ENCODE measurements around the gene NSMF. TPM values are rescaled to one million over a fixed set of nuclear protein-coding genes. Genes with fewer than 3 reads are reported as not detected.

Gene NSMF
- total RNA-seq, 1 donor: 29.6 TPM

- no peak overlapping the region for H3K4me3 ChIP-seq (ENCODE audit: low read depth, low read length)
- DNase-seq (ENCODE audit: low read depth): no peak
- TF ChIP-seq CTCF (IDR thresholded peaks at IDR 0.05; ENCODE audit: insufficient read depth, low read length): no peak
Observed at GRCh38 chr9:137427454-137428310, 31.5 kb downstream of the NSMF start.

GRCh38 chr9:137426018-137426681 lies 33.0 kb downstream of the NSMF start:
- DNase-seq (ENCODE audit: low read depth): no peak
- no peak overlapping the region for H3K4me3 ChIP-seq (ENCODE audit: low read depth, low read length)
- TF ChIP-seq CTCF (IDR thresholded peaks at IDR 0.05; ENCODE audit: insufficient read depth, low read length): no peak

- no peak for DNase-seq (ENCODE audit: low read depth)
- H3K4me3 ChIP-seq (ENCODE audit: low read depth, low read length): peak overlapping the region; percentile 61
- TF ChIP-seq CTCF (IDR thresholded peaks at IDR 0.05; ENCODE audit: insufficient read depth, low read length): no peak
Observed at GRCh38 chr9:137423514-137424291, 35.4 kb downstream of the NSMF start.

GRCh38 chr9:137422604-137423513 lies 36.3 kb downstream of the NSMF start, which contains the start of the genes EXD3 and NOXA1:
TSS of gene EXD3 (minus strand) at chr9:137423162. CDS start at chr9:137395357, 27,805 bp downstream.
TSS of gene NOXA1 (plus strand) at chr9:137423393. CDS start at chr9:137423530, 137 bp downstream.
- DNase-seq (ENCODE audit: low read depth): peak; percentile 89
- peak; percentile 53 for TF ChIP-seq CTCF (IDR thresholded peaks at IDR 0.05; ENCODE audit: insufficient read depth, low read length)
- peak within 1 kb of the TSS; percentile 82 for H3K4me3 ChIP-seq (ENCODE audit: low read depth, low read length)

- no peak for DNase-seq (ENCODE audit: low read depth)
- H3K4me3 ChIP-seq (ENCODE audit: low read depth, low read length): peak overlapping the region; percentile 82
- TF ChIP-seq CTCF (IDR thresholded peaks at IDR 0.05; ENCODE audit: insufficient read depth, low read length): no peak
Observed at GRCh38 chr9:137421838-137422603, 37.1 kb downstream of the NSMF start.
